NK-92 treated with Interleukin-12 subunit alpha and Interleukin-12 subunit beta, amount 100 ng/mL, for 24 hours (cell line): ENCODE measurements around the gene GRN.
"Not testable (repeated sequence)": the region's sequence is repeated elsewhere in the genome, so short reads cannot be mapped to it uniquely, and the experiment has no call there.

ENCODE experiments used
- DNase-seq: peaks from one replicate; lab custom pipeline; 2025; lab: John Stamatoyannopoulos, UW

GRN gene

DNA sequence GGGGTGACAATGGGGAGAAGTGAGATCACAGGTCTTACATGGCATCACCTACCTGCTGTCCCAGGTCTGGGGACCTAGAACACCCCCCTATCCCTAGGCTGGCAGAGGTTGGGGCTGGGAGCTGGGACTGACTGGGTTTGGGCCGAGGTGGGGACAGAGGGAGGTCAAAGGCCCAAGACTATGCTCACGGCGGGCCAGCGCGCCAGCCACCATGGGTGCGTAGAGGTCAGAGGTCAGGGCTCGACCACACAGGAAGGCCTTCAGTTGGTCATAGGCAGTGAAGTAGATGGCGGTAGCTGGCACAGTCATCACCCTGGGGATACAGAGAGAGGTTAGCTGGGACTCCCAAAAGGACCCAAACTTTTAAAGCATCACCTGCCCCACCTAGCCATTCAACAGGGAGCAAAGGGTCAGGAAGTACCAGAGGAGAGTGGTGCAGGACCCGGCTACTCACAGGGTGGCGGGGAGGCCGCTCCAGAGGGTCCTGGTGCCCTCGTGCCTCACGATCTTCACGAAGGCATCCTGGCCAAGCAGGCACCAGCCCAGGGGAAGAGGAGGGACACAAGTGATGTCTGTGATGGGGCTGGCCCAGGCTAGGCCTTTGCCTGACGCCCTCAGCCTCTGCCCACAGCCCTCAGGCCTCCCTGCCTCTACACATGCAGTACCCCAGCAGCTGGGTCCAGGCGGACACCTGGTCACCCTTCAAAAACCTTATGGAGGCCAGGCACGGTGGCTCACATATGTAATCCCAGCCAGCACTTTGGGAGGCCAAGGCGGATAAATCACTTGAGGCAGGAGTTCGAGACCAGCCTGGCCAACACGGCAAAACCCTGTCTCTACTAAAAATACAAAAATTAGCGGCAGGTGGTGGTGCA lies 23.6 kb upstream of the GRN start:
- no peak for DNase-seq

DNA sequence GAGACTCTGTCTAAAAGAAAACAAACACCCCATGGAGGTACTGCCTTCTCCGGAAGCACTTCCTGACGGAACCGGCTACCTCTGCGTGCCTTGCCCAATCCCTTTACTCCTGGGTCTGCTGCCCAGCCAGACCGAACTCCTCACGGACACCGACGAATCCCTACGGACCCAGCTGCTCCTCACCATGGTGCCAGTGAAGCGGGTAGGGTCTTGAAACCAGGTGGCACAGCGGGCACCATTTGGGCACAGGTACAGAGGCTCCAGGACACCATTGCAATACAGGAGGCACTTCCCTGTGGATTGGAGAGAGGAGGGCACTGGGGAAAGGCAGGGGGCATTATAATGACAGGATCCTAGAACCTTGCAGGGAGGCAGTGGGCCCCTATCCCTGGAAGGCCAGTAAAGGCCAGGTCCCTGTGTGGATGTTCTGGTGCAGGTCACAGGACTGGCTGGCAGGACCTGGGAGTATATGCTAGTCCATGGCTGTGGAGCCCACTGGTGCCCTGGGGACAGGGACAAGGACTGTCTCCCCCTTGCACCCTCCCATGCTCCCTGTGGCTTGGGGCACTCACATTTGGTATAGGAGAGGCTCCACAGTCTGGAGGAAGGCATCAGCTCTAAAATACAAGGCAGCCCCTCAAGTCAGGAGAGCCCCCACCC lies 22.7 kb upstream of the GRN start:
- DNase-seq: no peak

DNA sequence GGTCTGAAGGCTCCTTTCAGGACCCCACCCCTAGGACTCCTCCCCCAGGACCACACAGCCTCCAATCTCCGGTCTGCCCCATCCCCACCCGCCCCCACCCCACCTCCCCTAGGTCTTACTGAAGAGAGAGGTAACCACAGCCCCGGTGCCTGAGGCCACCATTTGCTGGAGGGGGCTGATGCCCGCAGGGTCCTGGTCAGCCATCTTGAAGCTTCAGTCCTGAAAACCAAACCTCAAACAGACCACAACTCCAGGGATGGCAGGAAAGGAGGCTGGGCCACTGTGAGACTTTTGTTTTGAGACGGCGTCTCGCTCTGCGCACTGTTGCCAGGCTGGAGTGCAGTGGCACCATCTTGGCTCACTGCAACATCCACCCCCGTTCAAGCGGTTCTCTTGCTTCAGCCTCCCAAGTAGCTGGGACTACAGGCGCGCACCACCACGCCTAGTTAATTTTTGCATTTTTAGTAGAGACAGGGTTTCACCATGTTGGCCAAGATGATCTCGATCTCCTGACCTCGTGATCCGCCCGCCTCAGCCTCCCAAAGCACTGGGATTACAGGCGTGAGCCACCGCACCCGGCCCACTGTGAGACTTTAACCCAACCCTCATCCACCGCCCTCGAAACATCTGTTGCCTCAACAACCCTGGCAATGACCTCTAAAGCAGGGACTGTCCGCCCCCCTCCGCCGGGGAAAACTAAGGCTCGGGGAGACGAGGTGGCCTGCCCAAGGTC lies 21.6 kb upstream of the GRN start:
- no peak for DNase-seq

DNA sequence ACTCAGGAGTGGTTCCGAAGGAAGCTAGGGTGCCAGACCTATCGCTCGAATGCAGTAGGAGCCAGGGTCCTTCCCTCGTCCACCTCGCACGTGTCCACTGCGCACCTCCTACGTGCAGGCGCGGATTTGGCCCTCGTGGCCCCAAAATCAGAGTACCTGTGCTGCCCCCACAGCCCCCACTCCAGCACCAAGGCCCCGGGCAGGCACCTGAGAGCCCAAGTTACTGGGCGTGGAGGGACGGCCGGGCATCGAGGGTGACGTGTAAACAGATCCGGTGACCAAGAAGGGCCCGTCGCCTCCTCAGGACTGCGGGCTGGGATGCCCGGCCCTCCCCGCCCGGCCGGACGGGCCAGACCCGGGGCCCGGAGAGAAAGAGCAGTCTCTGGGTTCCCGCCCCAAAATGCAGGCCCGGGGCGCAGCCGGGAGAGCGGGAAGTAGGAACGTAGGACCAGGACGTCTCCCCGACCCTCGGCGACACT lies 21.0 kb upstream of the GRN start:
- DNase-seq: no peak

DNA sequence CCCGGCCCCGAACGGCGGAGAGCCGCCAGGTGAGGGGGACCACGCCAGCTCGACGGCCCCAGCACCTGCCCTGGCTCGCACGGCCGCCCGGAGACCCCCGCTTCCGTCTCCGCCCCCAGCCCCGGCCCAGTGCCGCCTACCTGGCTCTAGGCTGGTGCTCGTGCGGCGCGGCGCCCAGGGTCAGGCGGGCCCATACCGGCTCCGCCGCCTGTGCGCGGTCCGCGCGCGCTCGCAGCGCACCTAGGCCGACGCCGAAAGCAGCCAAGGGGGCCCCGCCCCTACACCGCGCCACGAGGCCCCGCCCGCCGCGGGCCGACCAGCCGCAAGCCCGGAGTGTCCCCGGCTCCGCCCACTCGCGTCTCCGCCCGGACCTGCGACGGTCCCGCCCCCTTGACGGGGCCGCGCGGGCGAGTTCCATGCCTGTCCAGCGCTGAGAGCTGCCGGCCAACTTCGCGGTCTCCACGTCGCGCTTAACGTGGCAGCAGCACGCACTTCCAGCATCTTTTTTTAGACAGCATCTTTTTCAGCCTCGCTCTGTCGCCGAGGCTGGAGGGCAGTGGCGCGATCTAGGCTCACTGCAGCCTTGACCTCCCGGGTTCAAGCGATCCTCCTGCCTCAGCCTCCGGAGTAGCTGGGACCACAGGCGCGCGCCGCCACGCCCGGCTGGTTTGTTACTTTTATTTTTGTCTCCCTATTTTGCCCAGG lies 20.4 kb upstream of the GRN start, which contains the start of gene SLC25A39:
Gene SLC25A39 (minus strand): TSS at position 253 of the 705 bp plus-strand sequence. CDS start 1,261 bp downstream, outside the sequence.
- peak; percentile 88 for DNase-seq

DNA sequence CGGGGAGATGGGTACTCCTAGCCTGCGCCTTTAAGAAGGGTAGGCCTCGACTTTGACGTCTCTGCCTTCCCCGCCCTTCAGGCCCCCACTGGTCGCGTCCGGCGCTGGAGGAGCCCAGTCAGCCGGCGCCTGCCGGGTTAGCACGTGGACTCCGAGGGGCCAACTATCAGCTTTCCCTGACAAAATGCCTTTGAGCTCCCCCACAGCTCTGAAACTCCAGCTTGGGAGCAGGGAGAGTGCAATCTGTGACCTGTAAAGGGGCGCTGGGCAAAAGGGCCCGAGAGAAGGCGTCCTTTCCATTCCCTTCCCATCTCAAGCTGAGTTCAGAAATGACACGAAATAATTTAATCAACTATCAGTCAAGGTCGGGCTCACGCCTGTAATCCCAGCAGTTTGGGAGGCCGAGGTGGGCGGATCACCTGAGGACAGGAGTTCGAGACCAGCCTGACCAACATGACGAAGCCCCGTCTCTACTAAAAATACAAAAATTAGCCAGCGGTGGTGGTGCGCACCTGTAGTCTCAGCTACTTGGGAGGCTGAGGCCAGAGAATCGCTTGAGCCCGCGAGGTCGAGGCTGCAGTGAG lies 18.1 kb upstream of the GRN start:
- DNase-seq: peak; percentile 96

DNA sequence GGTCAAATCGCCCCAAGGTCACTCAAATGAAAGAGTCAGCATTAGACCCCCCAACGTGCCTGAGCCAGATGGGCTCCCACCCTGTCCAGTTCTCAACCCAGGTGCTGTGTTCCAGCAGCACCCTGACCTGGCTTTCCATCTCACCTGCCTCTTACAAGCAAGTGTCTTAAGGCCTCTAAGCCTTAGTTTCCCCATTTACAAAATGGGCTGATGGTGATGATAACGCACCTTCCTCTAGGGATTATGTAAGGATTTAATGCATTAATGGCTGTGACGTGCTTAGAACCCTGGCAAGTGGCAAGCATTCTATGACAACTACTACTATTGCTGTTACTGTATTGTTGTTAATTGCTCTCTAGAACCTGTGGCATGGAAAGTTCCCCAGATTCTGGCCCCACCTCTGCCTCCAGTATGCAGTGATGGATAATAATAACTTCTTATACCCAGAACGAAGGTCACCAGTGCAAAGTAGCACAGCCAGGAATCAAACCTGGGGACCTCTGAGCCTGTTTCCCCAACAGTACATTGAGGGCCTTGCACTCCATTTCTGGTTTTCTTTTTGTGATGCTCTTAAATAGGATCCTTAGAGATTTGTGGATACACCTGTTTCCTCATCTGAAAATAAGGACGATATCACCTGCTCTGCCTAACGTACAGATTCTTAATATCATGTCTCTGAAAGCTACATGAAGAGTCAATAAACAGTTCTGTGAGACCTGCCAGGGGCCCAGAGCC lies 17.2 kb upstream of the GRN start:
- no peak for DNase-seq

DNA sequence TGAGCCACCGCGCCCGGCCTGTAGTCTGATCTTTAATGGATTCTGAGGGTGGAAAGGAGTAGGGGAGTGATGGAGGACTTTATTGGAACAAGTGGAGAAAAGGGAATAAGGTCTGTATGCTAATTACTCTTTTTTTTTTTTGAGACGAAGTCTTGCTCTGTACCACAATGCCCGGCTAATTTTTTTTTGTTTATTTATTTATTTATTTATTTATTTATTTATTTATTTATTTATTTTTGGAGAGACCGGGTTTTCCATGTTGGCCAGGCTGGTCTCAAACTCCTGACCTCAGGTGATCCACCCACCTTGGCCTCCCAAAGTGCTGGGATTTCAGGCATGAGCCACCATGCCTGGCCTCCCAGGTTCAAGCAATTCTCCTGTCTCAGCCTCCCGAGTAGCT lies 15.6 kb upstream of the GRN start:
- DNase-seq: not testable (repeated sequence)

DNA sequence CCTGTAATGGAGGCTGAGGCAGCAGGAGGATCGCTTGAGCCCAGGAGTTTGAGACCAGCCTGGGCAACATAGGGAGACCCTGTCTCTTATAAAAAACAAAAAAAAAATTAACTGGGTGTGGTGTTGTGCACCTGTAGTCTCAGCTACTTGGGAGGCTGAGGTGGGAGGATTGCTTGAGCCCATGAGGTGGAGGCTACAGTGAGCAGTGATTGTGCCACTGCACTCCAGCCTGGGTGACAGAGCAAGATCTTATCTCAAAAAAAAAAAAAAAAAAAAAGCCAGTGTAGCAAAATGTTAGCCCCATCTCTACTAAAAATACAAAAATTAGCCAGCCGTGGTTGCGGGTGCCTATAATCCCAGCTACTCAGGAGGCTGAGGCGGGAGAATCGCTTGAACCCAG lies 14.8 kb upstream of the GRN start:
- not testable (repeated sequence) for DNase-seq

DNA sequence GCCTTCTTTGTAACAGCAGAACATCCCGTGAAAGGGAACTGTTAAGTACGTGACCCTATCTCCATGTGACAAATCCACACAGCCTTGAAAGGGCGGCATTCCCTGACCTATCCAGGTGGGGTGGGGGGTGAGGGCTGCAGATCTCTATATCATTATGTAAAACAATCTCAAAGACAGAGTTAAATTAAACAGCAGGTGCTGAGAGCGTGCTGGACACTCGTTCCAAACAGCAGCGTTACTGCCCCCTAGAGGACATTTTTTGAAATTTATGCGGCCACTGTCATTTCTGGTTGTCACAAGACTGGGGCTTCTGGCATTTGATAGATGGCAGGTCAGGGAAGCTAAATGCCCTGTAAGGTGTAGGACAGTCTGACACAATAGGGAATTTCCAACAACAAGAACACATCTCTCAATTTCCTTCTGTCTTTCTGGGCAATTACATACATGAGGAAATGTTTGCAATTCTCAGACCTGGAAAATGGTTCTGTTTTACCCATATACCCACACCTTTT lies 13.8 kb upstream of the GRN start:
- DNase-seq: peak; percentile 43

DNA sequence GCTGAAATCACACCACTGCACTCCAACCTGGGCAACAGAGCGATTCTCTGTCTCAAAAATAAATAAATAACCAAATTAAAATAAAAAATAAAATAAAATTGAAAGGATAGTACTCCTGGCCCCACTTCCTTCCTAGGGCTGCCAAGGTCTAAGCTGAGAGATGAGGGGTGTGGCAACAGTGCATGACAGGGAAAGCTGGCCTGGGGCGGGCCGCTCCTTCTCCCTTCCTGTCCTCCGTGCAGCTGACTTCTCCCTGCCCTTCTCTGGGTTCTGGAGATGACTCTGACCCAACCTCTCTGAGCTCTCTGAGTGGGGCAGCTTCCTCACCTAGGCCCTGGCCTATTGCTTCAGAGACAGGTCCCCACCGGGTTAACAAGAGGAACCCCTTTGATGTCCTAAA lies 11.7 kb upstream of the GRN start:
- DNase-seq: no peak

DNA sequence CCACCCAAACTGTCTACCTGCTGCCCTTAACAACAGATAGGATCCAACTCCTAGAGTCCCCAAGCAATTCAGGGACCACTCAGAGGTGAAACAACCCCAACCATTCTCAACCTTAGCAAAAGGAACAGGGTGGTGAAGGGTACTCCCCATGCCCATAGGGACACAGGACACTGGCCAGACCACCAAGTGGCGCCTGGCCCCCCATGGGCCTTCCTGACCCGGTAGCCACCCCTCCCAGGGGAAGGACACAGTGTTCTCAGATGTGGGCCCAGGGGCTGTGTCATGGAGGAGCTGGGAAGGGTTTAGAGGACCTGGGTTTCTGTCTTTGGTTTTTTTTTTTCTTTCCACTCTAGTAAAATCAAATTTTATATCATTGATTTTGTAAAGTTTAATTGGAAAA lies 10.8 kb upstream of the GRN start:
- DNase-seq: no peak

DNA sequence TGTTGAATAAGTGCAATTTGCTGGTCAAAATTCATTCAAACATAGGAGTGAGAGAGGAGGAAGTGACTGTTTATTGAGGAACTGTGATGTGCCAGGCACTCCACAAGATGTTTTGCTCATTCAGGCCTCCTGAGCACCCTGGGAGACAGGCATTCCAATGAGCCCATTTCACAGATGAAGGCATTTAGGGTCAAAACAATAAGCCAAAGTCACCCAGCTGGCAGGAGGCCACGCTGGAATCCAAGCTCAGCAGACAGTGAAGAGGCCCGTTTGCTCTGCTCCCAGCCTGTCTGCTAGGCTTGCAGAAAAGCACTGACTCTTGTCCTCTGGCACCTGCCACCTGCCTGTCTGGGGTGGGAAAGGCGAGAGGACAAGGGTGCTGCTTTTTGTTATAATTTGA lies 10.4 kb upstream of the GRN start:
- DNase-seq: no peak

DNA sequence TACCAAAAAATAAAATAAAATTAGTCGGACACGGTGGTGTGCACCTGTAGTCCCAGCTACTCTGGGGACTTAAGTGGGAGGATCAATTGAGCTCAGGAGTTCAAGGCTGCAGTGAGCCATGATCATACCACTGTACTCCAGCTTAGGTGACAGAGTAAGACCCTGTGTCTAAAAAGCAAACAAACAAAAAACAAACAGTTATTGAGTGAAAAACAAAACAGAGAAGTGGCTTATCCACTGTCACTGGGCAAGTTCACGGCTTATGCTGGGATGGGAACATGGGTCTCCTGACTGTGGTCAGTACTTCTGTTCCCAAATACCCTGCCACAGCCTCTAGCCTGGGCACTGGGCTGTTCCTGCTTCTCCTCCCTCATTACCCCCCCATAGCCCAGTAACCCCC lies 9.5 kb upstream of the GRN start:
- no peak for DNase-seq

DNA sequence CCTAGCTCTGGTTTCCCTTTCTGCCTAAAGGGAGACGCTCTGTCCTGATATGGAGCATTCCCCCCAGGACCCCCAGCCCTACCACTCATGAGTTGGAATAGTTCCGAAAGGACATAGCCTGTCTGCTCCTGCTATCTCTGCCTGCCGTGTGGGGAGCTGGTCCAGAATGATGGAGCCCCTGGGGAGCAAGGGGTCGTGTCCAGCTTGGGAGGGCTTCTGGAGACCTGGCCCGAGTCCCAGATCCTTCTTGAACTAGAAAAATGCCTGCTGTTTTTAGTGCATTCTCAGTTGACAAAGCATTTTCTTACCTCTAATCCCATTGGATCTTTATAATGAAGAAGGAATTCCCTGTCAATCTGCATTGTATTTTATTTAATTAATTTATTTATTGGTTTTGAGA lies 9.1 kb upstream of the GRN start:
- DNase-seq: no peak

DNA sequence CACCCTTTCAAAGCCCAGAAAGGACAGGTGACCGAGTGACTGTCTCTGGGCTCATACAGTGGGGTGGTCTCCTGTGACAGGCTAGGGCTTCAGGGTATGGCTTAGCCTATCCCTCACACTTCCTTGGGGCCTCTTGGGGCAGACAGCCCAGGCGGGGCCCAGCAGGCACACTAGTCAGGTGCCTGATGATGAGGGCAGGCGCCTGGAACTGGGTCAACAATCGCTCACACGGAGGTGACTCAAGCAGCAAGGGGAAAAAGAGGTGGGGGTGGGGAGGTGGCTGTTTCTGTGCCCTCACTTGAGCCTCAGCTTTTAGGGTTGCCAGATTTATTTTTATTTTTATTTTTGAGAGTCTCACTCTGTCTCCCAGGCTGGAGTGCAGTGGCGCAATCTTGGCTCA lies 6.4 kb upstream of the GRN start:
- peak; percentile 26 for DNase-seq

DNA sequence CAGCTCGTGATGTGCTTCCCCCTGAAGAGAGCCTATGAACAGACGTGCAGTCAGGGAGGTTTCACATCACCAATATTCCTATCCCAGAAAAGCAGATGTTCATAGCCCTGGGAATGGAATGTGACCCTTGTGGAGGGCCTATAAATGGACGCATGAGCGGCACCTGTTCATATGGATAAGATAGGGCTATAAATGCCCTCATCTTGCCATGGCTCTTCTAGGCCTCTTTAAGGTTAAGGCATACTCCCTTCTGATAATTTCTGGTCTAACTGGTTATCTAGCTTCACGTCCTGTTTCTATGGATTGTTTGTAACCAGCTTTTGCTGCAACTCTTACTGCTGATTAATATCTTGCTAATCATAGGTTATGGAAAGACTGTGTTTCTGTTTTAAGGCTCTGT lies 4.5 kb upstream of the GRN start:
- not testable (repeated sequence) for DNase-seq

DNA sequence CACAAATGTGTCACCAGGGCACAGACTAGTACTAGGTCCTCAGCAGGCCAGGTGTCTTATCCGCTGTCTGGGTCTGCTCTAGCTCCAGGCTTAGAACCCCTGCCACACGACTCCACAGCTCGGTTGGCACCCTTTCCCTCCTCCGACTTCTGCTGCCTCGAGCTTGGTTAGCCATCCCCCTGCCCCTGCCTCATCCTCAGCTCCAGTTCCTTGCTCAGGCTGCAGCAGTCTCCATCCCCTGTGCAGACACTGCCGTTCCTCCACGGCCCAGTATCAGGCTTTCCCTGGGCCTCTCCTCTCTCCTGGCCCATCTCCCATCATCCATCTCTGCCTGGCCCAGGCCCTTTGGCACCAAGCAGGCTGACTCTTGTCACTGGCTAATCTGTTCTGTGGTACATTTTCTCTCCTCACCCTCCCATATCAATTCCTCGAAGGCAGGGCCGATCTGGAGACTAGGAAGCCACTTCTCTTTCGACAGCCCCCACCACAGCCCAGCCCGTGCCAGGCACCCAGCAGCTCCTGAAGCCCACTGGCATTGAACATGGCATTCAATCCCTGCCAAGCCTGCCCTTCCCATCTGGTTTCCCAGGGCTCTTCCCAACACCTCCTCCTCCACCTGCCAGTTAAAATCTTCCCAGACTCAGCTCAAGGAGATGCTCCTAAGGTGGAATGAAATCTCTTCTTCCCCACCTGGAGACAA lies 1.4 kb upstream of the GRN start:
- DNase-seq: no peak

DNA sequence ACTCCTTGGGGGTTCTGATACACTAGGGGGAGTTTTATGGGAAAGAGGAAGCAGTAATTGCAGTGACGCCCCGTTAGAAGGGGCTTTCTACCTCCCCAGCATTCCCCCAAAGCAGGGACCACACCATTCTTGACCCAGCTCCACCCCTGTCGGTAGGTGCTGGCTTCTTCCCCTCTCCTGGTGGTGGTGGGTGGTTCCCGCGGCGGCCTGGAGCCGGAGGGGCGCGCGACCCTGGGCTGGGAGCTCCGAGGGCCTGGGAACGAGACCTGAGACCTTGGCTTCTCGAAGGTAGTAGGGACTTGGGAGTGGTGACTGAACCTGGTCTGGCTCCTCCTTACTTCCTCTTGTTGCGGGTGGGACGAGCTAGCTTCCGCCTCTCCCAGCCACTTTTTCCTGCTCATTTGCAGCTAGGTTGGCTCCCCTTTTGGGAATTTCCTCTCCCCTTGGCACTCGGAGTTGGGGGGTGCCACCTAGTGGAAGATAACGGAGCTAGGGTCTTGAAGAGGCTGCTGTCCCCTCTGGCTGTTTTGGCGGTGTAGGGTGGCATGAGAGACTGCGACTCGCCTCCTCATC lies 438 bp downstream of the GRN start:
- no peak for DNase-seq
